GM12865 (cell line): Measurements from ENCODE around the gene TFG.

Experiments used
- DNase-seq: peaks from one replicate; pipeline ENCODE4 v3.0.0; 2010; ENCODE audit warnings: low read depth
- H3K4me3 ChIP-seq: 2 replicates; pipeline ENCODE4 v1.5.1; 2011; ENCODE audit warnings: mild to moderate bottlenecking, low read depth, low read length, control low read depth
- CTCF ChIP-seq: IDR thresholded peaks from 2 replicates; pipeline ENCODE4 v1.5.1; 2011; ENCODE audit warnings: low read length, control low read depth, low read depth, inconsistent platforms; ENCODE audit not compliant: insufficient read depth; ENCODE audit errors: missing control alignments

The TFG gene

DNA sequence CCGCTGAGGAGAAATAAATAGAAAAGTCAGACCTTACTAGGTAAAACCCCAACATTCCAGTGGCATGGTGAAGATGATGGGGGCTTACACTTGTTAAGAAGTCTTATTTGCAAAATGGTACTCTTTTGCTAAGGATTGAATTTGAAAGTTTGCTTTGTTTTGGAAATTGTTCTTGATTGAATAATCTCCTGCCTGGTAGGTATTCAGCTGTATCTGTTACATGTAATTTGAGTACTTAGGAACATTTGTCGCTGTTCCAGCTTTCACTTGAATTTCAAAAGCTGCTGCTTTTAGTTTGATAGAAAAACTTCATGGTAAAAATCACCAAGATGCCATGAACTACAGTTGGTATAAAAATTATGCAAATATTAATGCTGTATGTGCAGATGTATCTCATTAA is 44.6 kb downstream of the TFG start:
- no peak overlapping the region for H3K4me3 ChIP-seq
- DNase-seq = no peak

GRCh38 chr3:100754563-100755334 is 45.5 kb downstream of the TFG start:
- H3K4me3 ChIP-seq = no peak overlapping the region
- no peak for DNase-seq
- TF ChIP-seq CTCF = no peak

More for the DNA sequence above, 44.6 kb downstream of the TFG start:
- no peak for TF ChIP-seq CTCF

DNA sequence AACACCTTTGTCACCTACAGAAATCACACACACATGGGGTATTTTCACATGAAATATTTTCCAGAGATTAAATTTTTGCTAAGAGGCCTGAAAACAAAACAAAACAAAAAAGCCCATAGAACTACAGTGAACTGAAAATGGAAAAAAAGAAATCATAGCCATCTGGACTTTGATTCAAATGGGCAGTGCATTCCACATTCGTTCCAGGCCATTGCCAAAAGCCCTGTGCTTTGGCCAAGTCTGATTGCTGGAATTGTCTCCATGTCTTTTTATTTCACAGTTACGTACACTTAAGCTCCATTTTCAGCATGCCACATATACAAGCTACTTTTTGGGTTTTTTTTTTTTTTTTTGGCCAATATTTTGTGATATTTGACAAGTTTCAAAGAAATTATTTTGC is 47.1 kb downstream of the TFG start:
- DNase-seq = no peak
- no peak for TF ChIP-seq CTCF
- H3K4me3 ChIP-seq = no peak overlapping the region

- H3K4me3 ChIP-seq = no peak overlapping the region
- no peak for DNase-seq
- no peak for TF ChIP-seq CTCF
Observed at GRCh38 chr3:100759159-100759558, 49.9 kb downstream of the TFG start.

DNA sequence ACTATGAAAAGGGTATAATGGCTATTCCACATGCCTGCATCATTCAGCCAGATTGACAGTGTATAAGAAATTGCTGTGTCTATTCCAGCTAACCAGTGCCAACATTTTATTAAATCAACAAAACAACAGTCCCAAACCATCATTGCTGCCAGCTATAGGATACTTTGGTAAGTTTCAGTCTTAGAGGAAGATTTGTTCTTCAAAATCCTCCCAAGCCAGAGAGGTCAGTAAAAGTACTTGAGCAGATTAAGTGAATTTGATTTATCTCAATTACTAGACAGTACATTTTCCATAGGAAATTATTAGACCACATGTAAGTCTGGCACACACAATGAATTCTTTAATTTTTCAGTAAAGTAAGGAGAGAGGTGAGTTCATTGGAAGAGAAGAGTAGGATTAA is 50.7 kb downstream of the TFG start:
- no peak for DNase-seq
- TF ChIP-seq CTCF = no peak
- no peak overlapping the region for H3K4me3 ChIP-seq

- no peak overlapping the region for H3K4me3 ChIP-seq
- no peak for TF ChIP-seq CTCF
- no peak for DNase-seq
Observed at GRCh38 chr3:100760377-100760776, 51.1 kb downstream of the TFG start.
